ENCODE measurements around the gene MYO1B. TPM values are rescaled to one million over a fixed set of nuclear protein-coding genes. Genes with fewer than 3 reads are reported as not detected.
"Not testable (repeated sequence)": the region's sequence is repeated elsewhere in the genome, so short reads cannot be mapped to it uniquely, and the experiment has no call there.

The MYO1B gene
- total RNA-seq, 1 experiment from 2014 or later = 241 TPM

DNA sequence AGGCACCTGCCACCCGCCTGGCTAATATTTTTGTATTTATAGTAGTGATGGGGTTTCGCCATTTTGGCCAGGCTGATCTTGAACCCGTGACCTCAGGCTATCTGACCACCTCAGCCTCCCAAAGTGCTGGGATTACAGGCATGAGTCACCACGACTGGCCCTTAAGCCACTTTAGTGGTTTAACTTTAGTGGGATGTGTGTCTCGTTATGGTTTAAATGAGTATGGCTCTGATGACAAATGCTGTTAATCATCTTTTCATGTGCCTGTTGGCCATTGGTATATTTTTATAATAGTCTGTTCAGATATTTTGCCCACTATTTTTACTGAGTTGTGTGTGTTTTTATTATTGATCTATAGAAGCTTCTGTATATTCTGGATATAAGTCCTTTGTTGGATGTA is 205.9 kb downstream of the MYO1B start:
- TF ChIP-seq, protein P1, sequence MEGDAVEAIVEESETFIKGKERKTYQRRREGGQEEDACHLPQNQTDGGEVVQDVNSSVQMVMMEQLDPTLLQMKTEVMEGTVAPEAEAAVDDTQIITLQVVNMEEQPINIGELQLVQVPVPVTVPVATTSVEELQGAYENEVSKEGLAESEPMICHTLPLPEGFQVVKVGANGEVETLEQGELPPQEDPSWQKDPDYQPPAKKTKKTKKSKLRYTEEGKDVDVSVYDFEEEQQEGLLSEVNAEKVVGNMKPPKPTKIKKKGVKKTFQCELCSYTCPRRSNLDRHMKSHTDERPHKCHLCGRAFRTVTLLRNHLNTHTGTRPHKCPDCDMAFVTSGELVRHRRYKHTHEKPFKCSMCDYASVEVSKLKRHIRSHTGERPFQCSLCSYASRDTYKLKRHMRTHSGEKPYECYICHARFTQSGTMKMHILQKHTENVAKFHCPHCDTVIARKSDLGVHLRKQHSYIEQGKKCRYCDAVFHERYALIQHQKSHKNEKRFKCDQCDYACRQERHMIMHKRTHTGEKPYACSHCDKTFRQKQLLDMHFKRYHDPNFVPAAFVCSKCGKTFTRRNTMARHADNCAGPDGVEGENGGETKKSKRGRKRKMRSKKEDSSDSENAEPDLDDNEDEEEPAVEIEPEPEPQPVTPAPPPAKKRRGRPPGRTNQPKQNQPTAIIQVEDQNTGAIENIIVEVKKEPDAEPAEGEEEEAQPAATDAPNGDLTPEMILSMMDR (IDR thresholded peaks at IDR 0.05; ENCODE audit: unreplicated experiment) = no peak
- no peaks in the 10 kb centered on the region for H3K36me3 Mint-ChIP-seq (ENCODE audit: insufficient read depth, unreplicated experiment)
- peaks cover 8% of the 10 kb centered on the region for H3K9me3 Mint-ChIP-seq (ENCODE audit: unreplicated experiment)
- CTCF ChIA-PET = interaction anchor here (1.0 kb wide), 1 partner anchor 24 kb away, joined by 3 read pairs; no protein-coding TSS in a partner anchor
- H3K27ac Mint-ChIP-seq (ENCODE audit: low read depth, unreplicated experiment) = no peak overlapping the region
- BruUV-seq (replicated peaks) = no TSS peak
- intact Hi-C loops (cut with micrococcal nuclease) = no loop called here
- POLR2A ChIA-PET = no interaction called here
- no peaks in the 10 kb centered on the region for H3K4me1 Mint-ChIP-seq (ENCODE audit: insufficient read depth, unreplicated experiment)
- no peaks in the 10 kb centered on the region for H3K27me3 Mint-ChIP-seq (ENCODE audit: insufficient read depth, unreplicated experiment)
- DNase-seq (ENCODE audit: unreplicated experiment) = no peak
- no peak overlapping the region for H3K4me3 Mint-ChIP-seq (ENCODE audit: unreplicated experiment)

DNA sequence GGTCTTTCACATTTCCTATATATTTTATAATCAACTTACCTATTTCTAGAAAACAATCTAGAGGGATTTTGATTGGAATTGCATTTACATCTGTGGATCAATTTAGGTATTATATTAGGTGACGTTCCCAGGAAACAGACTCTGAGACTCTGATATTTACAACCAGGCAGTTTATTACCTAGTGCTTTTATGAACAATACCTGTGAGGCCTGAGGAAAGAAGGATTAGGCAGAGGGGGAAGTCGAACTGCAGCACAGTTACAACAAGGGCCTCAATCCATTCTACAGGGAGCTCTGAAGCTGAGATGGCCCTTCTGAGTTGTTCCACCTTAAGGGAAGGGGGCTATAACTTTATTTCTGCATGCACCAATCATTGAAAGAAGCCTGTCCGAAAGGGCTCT is 206.9 kb downstream of the MYO1B start:
- TF ChIP-seq, protein P1 (IDR thresholded peaks at IDR 0.05; ENCODE audit: unreplicated experiment) = no peak
- no peaks in the 10 kb centered on the region for H3K4me1 Mint-ChIP-seq (ENCODE audit: insufficient read depth, unreplicated experiment)

DNA sequence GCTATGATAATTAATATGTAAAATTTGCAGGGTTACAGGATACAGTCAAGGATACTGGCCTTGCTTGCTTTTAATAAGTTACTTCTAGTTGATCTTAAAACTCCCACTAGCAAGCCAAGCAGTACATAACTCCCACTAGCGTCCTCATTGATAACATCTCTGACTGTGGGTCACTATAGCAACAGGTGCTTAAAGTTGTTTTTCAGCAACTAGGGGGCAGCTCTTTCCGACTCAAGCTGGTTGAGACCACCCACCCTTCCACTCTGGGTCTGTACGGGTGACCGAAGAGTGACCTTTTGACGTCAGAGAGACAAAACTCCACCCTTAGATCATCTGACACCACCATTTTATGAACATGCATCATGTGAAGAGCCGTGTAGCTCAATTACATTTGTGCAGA is 208.6 kb downstream of the MYO1B start:
- POLR2A ChIA-PET = interaction anchor here (1.4 kb wide), 1 partner anchor 9 kb away, joined by 3 read pairs; no protein-coding TSS in a partner anchor
- peaks cover 8% of the 10 kb centered on the region for H3K9me3 Mint-ChIP-seq (ENCODE audit: unreplicated experiment)
- TF ChIP-seq, protein P1 (IDR thresholded peaks at IDR 0.05; ENCODE audit: unreplicated experiment) = no peak
- H3K27ac Mint-ChIP-seq (ENCODE audit: low read depth, unreplicated experiment) = no peak overlapping the region
- intact Hi-C loops (cut with micrococcal nuclease) = no loop called here
- no peaks in the 10 kb centered on the region for H3K36me3 Mint-ChIP-seq (ENCODE audit: insufficient read depth, unreplicated experiment)
- DNase-seq (ENCODE audit: unreplicated experiment) = no peak
- no TSS peak for BruUV-seq (replicated peaks)
- no peak overlapping the region for H3K4me3 Mint-ChIP-seq (ENCODE audit: unreplicated experiment)
- H3K27me3 Mint-ChIP-seq (ENCODE audit: insufficient read depth, unreplicated experiment) = no peaks in the 10 kb centered on the region
- no peaks in the 10 kb centered on the region for H3K4me1 Mint-ChIP-seq (ENCODE audit: insufficient read depth, unreplicated experiment)
- CTCF ChIA-PET = interaction anchor here (1.0 kb wide), 2 partner anchors 12 to 47 kb away, joined by 3 to 6 read pairs; no protein-coding TSS in a partner anchor

More for the DNA sequence above, 206.9 kb downstream of the MYO1B start:
- CTCF ChIA-PET = interaction anchor here (0.8 kb wide), 1 partner anchor 49 kb away, joined by 3 read pairs; no protein-coding TSS in a partner anchor
- Mint-ChIP-seq H3K4me3 (ENCODE audit: unreplicated experiment) (no peak overlapping the region), H3K9me3 (ENCODE audit: unreplicated experiment) (peaks cover 8% of the 10 kb centered on the region), H3K27me3 (ENCODE audit: insufficient read depth, unreplicated experiment) (no peaks in the 10 kb centered on the region), H3K27ac (ENCODE audit: low read depth, unreplicated experiment) (no peak overlapping the region), H3K36me3 (ENCODE audit: insufficient read depth, unreplicated experiment) (no peaks in the 10 kb centered on the region)
- no TSS peak for BruUV-seq (replicated peaks)
- intact Hi-C loops (cut with micrococcal nuclease) = no loop called here
- POLR2A ChIA-PET = no interaction called here
- DNase-seq (ENCODE audit: unreplicated experiment) = no peak

DNA sequence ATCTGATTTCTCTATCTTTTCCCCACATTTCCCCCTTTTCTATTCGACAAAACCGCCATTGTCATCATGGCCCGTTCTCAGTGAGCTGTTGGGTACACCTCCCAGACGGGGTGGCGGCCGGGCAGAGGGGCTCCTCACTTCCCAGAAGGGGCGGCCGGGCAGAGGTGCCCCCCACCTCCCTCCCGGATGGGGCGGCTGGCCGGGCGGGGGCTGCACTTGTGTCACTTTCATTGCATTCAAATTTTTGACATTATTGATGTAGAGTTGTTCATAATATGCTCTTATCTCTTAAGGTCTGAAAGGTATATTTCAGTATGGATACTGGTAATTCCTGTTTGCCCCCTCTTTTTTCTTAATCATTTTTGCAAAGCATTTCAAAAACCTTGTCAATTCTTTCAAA is 211.3 kb downstream of the MYO1B start:
- BruUV-seq (replicated peaks); H3K4me1 Mint-ChIP-seq (ENCODE audit: insufficient read depth, unreplicated experiment); H3K4me3 Mint-ChIP-seq (ENCODE audit: unreplicated experiment); CTCF ChIA-PET; H3K27ac Mint-ChIP-seq (ENCODE audit: low read depth, unreplicated experiment); POLR2A ChIA-PET; H3K27me3 Mint-ChIP-seq (ENCODE audit: insufficient read depth, unreplicated experiment); intact Hi-C loops (cut with micrococcal nuclease); H3K36me3 Mint-ChIP-seq (ENCODE audit: insufficient read depth, unreplicated experiment); DNase-seq (ENCODE audit: unreplicated experiment): not testable (repeated sequence)
- H3K9me3 Mint-ChIP-seq (ENCODE audit: unreplicated experiment) = peaks cover 18% of the 10 kb centered on the region

DNA sequence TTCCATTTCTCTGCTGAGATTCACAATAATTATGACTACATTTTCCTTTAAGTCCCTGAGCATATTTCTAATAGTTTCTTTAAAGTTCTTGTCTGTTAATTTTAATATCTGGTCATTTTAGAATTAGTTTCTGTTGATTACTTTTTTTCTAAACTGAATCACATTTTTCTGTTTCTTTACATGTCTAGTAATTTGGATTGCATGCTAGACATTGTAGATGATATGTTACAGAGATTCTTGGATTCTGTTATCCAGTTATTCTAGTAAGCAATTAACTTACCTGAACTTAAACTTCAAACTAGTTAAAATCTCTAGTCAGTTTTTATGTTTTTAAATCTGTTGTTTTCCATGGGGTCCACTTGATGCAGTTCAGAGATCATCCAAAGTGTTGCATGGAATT is 214.0 kb downstream of the MYO1B start:
- Mint-ChIP-seq H3K9me3 (ENCODE audit: unreplicated experiment) (peaks cover 13% of the 10 kb centered on the region), H3K36me3 (ENCODE audit: insufficient read depth, unreplicated experiment) (no peaks in the 10 kb centered on the region), H3K27me3 (ENCODE audit: insufficient read depth, unreplicated experiment) (no peaks in the 10 kb centered on the region), H3K4me1 (ENCODE audit: insufficient read depth, unreplicated experiment) (no peaks in the 10 kb centered on the region), H3K27ac (ENCODE audit: low read depth, unreplicated experiment) (no peak overlapping the region), H3K4me3 (ENCODE audit: unreplicated experiment) (no peak overlapping the region)
- TF ChIP-seq, protein P1 (IDR thresholded peaks at IDR 0.05; ENCODE audit: unreplicated experiment) = no peak
- no TSS peak for BruUV-seq (replicated peaks)
- CTCF ChIA-PET = no interaction called here
- no peak for DNase-seq (ENCODE audit: unreplicated experiment)
- intact Hi-C loops (cut with micrococcal nuclease) = no loop called here
- POLR2A ChIA-PET = no interaction called here

Measured in MCF 10A (cell line).